ENCODE measurements around the gene AK1. TPM values are rescaled to one million over a fixed set of nuclear protein-coding genes. Genes with fewer than 3 reads are reported as not detected.

Gene AK1
- total RNA-seq, 1 experiment from 2014 or later: 35.8 TPM

DNA sequence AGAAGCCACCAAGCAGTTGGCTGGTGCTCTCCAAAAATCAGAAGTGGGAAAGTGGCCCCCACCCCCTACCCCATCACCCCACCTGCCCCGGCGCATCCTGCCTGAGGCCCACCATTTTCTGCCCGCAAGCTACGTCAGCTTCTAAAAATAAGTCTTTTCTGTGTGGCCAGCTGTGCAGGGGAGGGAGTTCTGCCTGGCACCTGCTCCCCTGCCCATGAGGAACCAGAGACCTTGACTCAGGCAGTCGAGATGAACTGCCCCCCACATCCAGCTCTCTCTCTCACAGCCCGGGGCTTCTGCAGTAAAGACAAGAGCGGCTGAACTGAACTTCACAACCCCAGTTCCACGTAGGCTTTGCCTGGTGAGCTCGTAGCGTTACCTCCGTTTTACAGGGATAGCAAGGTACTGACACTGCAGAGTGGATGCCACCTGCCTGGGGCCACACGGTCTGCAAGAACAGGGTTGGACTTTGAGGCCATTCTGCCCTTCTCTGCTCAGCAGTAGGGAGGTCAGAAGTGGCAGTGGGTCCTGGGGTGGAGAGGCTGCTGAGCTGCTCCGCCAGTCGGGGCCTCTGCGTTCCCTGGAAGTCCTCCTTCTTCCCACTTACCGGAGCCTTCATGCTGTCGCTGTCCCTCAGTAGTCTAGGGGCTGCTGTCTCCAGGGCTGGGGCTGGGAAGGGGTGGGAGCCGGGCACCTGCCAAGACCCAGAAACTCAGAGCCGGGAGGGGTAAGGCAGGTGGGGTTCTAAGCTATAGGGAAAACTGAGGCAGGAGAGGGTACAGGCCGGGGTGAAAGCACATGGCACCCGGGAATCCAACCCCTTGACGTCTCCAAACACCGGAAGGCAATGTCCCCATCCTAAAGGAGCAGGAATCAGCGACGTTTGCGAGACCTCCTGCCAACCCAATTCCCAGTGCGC, 38.6 kb upstream of the AK1 start:
- Histone ChIP-seq H3K36me3 (ENCODE audit: insufficient read depth, low read length, poor library complexity, severe bottlenecking) (no peaks in the 10 kb centered on the region), H3K9me3 (ENCODE audit: low read depth, low read length, poor library complexity, severe bottlenecking) (no peaks in the 10 kb centered on the region), H3K4me1 (ENCODE audit: insufficient read depth, low read length, poor library complexity, severe bottlenecking) (peaks cover 14% of the 10 kb centered on the region), H3K27me3 (replicated peaks; ENCODE audit: insufficient read depth, low read depth, low read length, poor library complexity) (no peaks in the 10 kb centered on the region), H3K4me3 (ENCODE audit: low read depth, low read length, poor library complexity, severe bottlenecking) (peak overlapping the region; percentile 74), H3K27ac (ENCODE audit: low read depth, low read length, poor library complexity, severe bottlenecking) (no peak overlapping the region)
- CTCF ChIA-PET: interaction anchor here (0.6 to 1.0 kb wide), 3 partner anchors 11 to 204 kb away, joined by 3 to 8 read pairs (median 5); partner anchors contain the start of gene TOR2A
- POLR2A ChIA-PET (ENCODE audit: low non-redundant PET): no interaction called here
- BruUV-seq (replicated peaks): no TSS peak
- DNase-seq (ENCODE audit: low spot score): no peak
- intact Hi-C loops (cut with micrococcal nuclease; ENCODE audit: unreplicated experiment): loop anchor here (5.0 kb wide), 1 partner anchor 114 kb away; the partner anchor contains the start of gene FPGS
- TF ChIP-seq, protein P1, sequence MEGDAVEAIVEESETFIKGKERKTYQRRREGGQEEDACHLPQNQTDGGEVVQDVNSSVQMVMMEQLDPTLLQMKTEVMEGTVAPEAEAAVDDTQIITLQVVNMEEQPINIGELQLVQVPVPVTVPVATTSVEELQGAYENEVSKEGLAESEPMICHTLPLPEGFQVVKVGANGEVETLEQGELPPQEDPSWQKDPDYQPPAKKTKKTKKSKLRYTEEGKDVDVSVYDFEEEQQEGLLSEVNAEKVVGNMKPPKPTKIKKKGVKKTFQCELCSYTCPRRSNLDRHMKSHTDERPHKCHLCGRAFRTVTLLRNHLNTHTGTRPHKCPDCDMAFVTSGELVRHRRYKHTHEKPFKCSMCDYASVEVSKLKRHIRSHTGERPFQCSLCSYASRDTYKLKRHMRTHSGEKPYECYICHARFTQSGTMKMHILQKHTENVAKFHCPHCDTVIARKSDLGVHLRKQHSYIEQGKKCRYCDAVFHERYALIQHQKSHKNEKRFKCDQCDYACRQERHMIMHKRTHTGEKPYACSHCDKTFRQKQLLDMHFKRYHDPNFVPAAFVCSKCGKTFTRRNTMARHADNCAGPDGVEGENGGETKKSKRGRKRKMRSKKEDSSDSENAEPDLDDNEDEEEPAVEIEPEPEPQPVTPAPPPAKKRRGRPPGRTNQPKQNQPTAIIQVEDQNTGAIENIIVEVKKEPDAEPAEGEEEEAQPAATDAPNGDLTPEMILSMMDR (conservative IDR thresholded peaks at IDR 0.05; ENCODE audit: low read depth, low read length): no peak
- TF ChIP-seq EZH2 (IDR thresholded peaks at IDR 0.05; ENCODE audit: borderline replicate concordance, low read depth, low read length, poor library complexity, severe bottlenecking): no peak

DNA sequence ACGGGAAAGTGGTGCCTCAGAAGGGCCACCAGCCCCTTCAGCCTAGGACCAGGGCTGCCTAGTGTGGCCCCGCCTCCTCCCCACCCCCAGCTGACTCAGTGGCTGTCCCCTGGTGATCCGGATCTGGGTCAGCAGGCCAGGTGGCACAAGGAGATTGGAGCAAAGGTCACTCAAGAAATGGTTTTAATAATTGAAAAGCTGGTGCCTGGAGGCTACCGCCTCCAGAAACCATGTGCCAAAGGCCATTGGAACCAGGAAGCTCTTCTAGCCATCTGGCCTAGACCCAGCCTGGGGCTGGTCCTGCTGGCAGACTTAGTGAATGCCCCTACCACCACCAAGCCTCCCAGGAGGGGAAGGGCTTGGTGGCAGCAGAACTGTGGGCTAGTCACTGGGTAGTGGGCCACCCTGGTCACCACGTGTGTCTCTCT, 37.9 kb upstream of the AK1 start:
- no peaks in the 10 kb centered on the region for H3K36me3 ChIP-seq (ENCODE audit: insufficient read depth, low read length, poor library complexity, severe bottlenecking)
- peaks cover 14% of the 10 kb centered on the region for H3K4me1 ChIP-seq (ENCODE audit: insufficient read depth, low read length, poor library complexity, severe bottlenecking)
- CTCF ChIA-PET: no interaction called here
- BruUV-seq (replicated peaks): no TSS peak
- intact Hi-C loops (cut with micrococcal nuclease; ENCODE audit: unreplicated experiment): loop anchor here (5.0 kb wide), 1 partner anchor 113 kb away; the partner anchor contains the start of gene FPGS
- H3K27me3 ChIP-seq (replicated peaks; ENCODE audit: insufficient read depth, low read depth, low read length, poor library complexity): no peaks in the 10 kb centered on the region
- no peaks in the 10 kb centered on the region for H3K9me3 ChIP-seq (ENCODE audit: low read depth, low read length, poor library complexity, severe bottlenecking)
- H3K4me3 ChIP-seq (ENCODE audit: low read depth, low read length, poor library complexity, severe bottlenecking): no peak overlapping the region
- POLR2A ChIA-PET (ENCODE audit: low non-redundant PET): no interaction called here
- TF ChIP-seq EZH2 (IDR thresholded peaks at IDR 0.05; ENCODE audit: borderline replicate concordance, low read depth, low read length, poor library complexity, severe bottlenecking): no peak
- TF ChIP-seq, protein P1 (conservative IDR thresholded peaks at IDR 0.05; ENCODE audit: low read depth, low read length): no peak
- DNase-seq (ENCODE audit: low spot score): no peak
- H3K27ac ChIP-seq (ENCODE audit: low read depth, low read length, poor library complexity, severe bottlenecking): no peak overlapping the region

DNA sequence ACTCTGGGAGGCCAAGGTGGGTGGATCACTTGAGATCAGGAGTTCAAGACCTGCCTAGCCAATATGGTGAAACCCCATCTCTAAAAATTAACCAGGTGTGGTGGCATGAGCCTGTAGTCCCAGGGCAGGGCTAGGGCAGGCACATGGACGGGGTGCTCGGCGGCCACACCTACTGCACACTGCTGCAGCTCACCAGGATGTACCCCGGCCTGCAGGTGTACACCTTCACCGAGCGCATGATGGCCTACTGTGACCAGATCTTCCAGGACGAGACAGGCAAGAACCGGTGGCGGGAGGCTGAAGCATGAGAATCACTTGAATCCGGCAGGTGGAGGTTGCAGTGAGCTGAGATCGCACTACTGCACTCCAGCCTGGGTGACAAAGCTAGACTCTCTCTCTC, 36.2 kb upstream of the AK1 start:
- Histone ChIP-seq H3K27ac (ENCODE audit: low read depth, low read length, poor library complexity, severe bottlenecking) (no peak overlapping the region), H3K4me1 (ENCODE audit: insufficient read depth, low read length, poor library complexity, severe bottlenecking) (peaks cover 14% of the 10 kb centered on the region), H3K9me3 (ENCODE audit: low read depth, low read length, poor library complexity, severe bottlenecking) (no peaks in the 10 kb centered on the region), H3K27me3 (replicated peaks; ENCODE audit: insufficient read depth, low read depth, low read length, poor library complexity) (no peaks in the 10 kb centered on the region), H3K4me3 (ENCODE audit: low read depth, low read length, poor library complexity, severe bottlenecking) (no peak overlapping the region), H3K36me3 (ENCODE audit: insufficient read depth, low read length, poor library complexity, severe bottlenecking) (no peaks in the 10 kb centered on the region)
- POLR2A ChIA-PET (ENCODE audit: low non-redundant PET): interaction anchor here (0.6 kb wide), 1 partner anchor 19 kb away, joined by 3 read pairs; no protein-coding TSS in a partner anchor
- CTCF ChIA-PET: no interaction called here
- BruUV-seq (replicated peaks): no TSS peak
- intact Hi-C loops (cut with micrococcal nuclease; ENCODE audit: unreplicated experiment): no loop called here
- no peak for DNase-seq (ENCODE audit: low spot score)
- no peak for TF ChIP-seq EZH2 (IDR thresholded peaks at IDR 0.05; ENCODE audit: borderline replicate concordance, low read depth, low read length, poor library complexity, severe bottlenecking)
- TF ChIP-seq, protein P1 (conservative IDR thresholded peaks at IDR 0.05; ENCODE audit: low read depth, low read length): no peak
